Lower leg skin (tissue), 3 donors: ENCODE data around the gene DOCK7.

ENCODE experiments used
- CTCF ChIP-seq, 3 donors: fragments of 450-650 bp; IDR thresholded peaks; one replicate each; pipeline ENCODE4 v1.5.1; 2016; ENCODE audit warnings: antibody characterized with exemption in 3 of 3, mild to moderate bottlenecking in 3 of 3, moderate library complexity in 2 of 3
- POLR2A ChIP-seq, 2 donors: fragments of 450-650 bp; IDR thresholded peaks; one replicate each; pipeline ENCODE4 v1.6.1; 2016 to 2017; ENCODE audit warnings: antibody characterized with exemption in 2 of 2, mild to moderate bottlenecking in 1 of 2, moderate library complexity in 1 of 2

DNA sequence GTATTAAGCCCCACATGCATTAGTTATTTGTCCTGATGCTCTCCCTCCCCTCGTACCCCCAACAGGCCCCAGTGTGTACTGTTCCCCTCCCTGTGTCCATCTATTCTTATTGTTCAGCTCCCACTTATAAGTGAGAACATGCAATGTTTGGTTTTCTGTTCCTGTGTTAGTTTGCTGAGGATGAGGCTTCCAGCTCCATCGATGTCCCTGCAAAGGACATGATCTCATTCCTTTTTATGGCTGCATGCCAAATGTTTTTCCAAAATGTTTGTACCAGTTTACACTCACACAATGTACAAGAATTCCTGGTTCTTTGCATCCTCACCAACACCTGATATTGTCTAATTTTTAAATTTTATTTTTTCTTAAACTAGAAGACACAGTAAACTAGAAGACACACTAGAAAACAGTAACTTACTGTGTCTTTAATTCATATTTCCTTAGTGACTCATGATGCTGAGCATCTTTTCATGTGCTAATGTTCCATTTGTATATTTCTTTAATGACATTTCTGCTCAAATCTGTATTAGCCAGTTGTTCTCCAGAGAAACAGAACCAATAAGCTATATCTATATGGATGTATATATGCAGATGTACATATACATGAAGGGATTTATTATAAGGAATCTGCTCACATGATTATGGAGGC lies 270.7 kb downstream of the DOCK7 start:
- TF ChIP-seq CTCF (IDR thresholded peaks at IDR 0.05) (no peak), POLR2A (IDR thresholded peaks at IDR 0.05) (no peak)
